ENCODE data around the gene UNC13A.
A peak's percentile ranks its signal among the peaks of the same experiment; 100 is the strongest.

Gene UNC13A

DNA sequence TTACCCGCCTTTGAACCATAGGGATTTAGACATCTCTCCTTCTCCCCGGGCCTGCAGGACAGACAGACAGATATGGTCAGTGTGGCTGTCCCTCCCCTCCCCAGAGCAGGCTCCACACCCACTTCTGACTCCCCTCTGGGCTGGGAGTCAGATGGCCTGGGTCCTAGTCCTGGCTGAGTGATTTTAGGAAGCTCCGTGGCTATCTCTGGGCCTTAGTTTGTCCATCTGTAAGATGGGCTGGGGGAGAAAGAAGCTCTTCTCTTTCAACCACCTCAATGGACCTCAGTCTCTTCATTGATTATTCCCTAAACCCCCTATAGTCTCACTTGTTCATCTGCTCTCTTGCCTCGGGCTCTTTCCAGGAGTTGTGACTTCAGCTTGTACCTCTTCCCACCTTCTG lies 35.5 kb downstream of the UNC13A start:
- Histone ChIP-seq H3K9ac (no peak overlapping the region), H3K9me3 (replicated peaks in 1 of 11) (peaks cover 0 to 17% (median 3%) of the 10 kb centered on the region in 11 experiments; a peak in 9 of 22 replicates), H3K27me3 (no peaks in the 10 kb centered on the region), H4K20me1 (no peaks in the 10 kb centered on the region), H3K4me2 (peak overlapping the region in 1 of 11 experiments; percentile 29; a peak in 1 of 22 replicates), H3K4me1 (peaks cover 0 to 18% (median 0%) of the 10 kb centered on the region in 10 experiments; a peak in 6 of 20 replicates), H3K4me3 (no peak overlapping the region), H3K36me3 (no peaks in the 10 kb centered on the region), H3K27ac (no peak overlapping the region; a peak in 1 of 22 replicates)
- TF ChIP-seq Cebpa-rat (IDR thresholded peaks at IDR 0.05): no peak

DNA sequence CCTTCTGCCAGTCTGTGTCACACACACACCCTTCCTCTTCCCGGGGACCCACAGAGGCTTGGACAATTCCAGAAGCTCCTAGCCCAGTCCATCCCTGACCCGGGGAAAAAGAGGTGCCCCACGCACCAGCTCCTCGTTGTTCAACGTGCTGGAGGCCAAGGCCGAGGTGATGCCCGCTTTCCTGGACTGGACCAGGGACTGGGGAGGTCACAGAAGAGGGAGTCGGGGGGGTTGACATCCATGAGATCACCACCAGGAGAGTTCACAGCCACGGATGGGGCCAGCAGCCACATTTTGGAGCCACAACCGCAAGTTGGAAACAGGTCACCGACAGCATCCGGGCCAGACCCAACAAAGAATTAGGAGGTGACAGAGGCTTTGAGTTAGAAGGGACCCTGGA lies 39.4 kb downstream of the UNC13A start:
- no peak for TF ChIP-seq Cebpa-rat (IDR thresholded peaks at IDR 0.05)
- Histone ChIP-seq H4K20me1 (no peaks in the 10 kb centered on the region), H3K4me1 (peaks cover 0 to 13% (median 0%) of the 10 kb centered on the region in 10 experiments; a peak in 4 of 20 replicates), H3K9ac (no peak overlapping the region), H3K36me3 (no peaks in the 10 kb centered on the region), H3K27me3 (no peaks in the 10 kb centered on the region), H3K4me3 (no peak overlapping the region), H3K4me2 (no peak overlapping the region), H3K9me3 (replicated peaks in 1 of 11) (peaks cover 0 to 3% (median 0%) of the 10 kb centered on the region in 11 experiments; a peak in 3 of 22 replicates), H3K27ac (no peak overlapping the region)

DNA sequence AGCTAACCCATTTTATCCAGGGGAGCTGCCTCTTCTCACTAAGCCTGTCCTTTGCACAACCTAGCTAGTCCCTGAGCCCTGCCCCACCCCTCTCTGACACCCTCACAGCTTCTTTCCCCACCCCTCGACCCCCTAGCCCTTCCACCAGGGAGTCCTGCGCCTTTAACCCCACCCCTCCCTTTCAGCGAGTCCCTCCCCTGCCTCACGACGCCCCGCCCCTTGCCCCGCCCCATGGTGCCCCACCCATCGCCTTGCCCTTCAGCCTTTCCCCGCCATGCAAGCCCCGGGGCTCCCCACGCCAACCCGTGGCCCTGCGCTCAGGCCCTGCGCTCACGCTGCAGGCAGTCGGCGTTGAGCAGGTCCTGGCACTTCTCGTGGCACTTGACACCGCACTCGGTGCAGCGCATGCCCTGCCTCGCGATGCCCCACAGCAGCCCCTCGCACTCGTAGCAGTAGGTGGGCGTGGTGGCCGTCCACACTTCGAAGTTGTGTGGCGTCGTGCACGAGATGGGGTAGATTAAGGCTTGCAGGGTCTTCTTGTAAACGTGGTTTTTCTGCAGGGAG lies 40.0 kb downstream of the UNC13A start:
- H3K27me3 ChIP-seq: no peaks in the 10 kb centered on the region
- H3K36me3 ChIP-seq: no peaks in the 10 kb centered on the region
- H3K9me3 ChIP-seq (replicated peaks in 1 of 11): no peaks in the 10 kb centered on the region
- H4K20me1 ChIP-seq: no peaks in the 10 kb centered on the region
- H3K4me1 ChIP-seq: peaks cover 0 to 13% (median 0%) of the 10 kb centered on the region in 10 experiments; a peak in 4 of 20 replicates
- no peak overlapping the region for H3K4me2 ChIP-seq
- H3K27ac ChIP-seq: no peak overlapping the region
- no peak overlapping the region for H3K9ac ChIP-seq
- TF ChIP-seq Cebpa-rat (IDR thresholded peaks at IDR 0.05): no peak
- H3K4me3 ChIP-seq: no peak overlapping the region

DNA sequence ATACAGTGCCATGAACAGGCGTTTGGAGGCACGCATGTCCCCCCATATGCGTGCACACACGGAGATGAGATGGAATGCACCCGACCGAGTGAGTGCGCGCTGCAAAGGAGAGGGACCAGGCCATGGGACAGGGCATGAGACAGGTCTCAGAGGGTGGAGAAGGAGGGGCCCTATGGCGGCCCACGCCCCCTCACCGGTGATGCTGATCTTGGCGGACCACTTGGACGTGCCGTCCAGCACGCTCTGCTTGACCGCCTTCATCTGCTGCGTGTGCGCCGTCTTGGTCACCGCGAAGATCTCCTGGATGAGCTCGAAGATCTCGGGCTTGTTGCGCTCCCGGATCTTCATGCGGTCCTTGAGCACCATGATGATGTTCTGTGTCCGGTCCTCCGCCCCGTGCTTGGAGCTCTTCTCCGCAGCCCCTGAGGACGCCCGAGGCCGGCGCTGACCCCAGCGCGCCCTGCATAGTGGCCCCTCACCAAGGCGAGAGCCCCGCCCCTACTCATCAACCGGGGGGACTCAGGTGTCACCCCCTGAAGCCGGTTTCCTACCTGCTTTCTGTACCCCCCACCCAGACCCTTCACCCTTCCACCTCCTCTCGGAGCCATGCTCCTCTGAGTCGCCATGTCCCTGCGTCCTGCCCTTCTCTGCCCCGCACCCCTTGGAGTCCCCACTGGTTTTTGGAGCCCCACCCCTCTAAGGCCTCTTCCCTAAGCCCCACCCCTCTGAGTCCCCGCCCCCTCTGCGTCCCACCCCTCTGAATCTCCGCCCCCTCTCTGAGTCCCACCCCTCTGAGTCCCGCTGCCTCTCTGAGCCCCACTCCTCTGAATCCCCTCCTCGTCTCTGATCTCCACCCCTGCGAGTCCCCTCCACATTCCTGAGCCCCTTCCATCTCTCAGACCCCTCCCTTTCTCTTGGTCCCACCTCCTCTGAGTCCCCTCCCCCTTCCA lies 40.8 kb downstream of the UNC13A start:
- H3K27ac ChIP-seq: no peak overlapping the region
- no peaks in the 10 kb centered on the region for H4K20me1 ChIP-seq
- no peak overlapping the region for H3K9ac ChIP-seq
- H3K27me3 ChIP-seq: no peaks in the 10 kb centered on the region
- no peak overlapping the region for H3K4me2 ChIP-seq
- H3K4me3 ChIP-seq: no peak overlapping the region
- H3K9me3 ChIP-seq (replicated peaks in 1 of 11): no peaks in the 10 kb centered on the region
- TF ChIP-seq Cebpa-rat (IDR thresholded peaks at IDR 0.05): no peak
- H3K4me1 ChIP-seq: peaks cover 0 to 9% (median 0%) of the 10 kb centered on the region in 10 experiments; a peak in 4 of 20 replicates
- no peaks in the 10 kb centered on the region for H3K36me3 ChIP-seq

DNA sequence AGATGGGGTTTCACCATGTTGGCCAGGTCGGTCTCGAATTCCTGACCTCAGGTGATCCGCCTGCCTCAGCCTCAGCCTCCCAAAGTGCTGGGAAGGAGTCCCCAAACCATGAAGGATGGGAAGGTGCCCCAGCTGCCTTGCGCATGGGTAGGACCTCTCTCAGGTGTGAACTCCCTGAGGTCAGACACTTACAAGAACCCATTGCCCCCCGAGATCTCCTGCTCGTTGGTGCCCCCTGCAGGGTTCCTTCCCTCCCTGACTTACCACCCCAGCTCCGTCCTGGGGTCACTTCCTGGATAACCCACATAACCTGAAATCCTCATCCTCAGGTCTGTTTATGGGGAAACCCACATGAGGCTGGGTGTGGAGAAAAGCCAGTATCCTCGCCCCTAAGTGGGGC lies 41.7 kb downstream of the UNC13A start:
- H3K9ac ChIP-seq: no peak overlapping the region
- no peaks in the 10 kb centered on the region for H4K20me1 ChIP-seq
- no peaks in the 10 kb centered on the region for H3K9me3 ChIP-seq (replicated peaks in 1 of 11)
- no peaks in the 10 kb centered on the region for H3K27me3 ChIP-seq
- TF ChIP-seq Cebpa-rat (IDR thresholded peaks at IDR 0.05): no peak
- no peak overlapping the region for H3K27ac ChIP-seq
- H3K36me3 ChIP-seq: no peaks in the 10 kb centered on the region
- H3K4me3 ChIP-seq: no peak overlapping the region
- H3K4me2 ChIP-seq: no peak overlapping the region
- peaks cover 0 to 2% (median 0%) of the 10 kb centered on the region in 10 experiments; a peak in 2 of 20 replicates for H3K4me1 ChIP-seq

DNA sequence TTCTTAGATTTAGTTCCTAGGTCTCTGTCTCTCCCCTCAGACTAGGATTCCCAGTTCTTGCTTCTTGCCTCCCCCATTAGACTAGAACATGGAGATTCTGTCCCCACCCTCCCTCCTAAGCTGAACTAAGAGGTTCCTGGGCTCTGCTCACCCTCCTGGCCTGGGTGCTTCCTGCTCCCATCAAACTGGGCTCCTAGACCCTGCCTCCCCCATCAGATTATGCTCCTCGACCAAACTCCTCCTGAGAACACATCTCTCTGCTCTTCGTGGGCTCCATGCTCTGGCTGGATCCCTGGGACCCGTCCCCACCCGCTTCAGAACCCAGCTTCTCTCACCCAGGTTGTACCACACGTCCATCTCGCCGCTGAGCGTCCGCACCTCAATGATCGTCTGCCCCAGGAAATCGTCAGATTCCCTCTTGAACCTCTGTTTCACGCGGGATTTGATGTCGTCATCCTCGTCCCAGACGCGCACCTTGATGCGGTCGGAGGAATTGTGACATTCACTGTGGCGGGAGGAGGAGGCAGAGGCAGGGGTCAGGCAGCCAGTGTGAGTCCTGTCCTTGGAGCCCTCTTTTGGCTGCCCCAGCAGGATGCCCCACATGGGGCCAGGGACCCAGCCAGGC lies 42.7 kb downstream of the UNC13A start:
- no peaks in the 10 kb centered on the region for H4K20me1 ChIP-seq
- no peak overlapping the region for H3K4me3 ChIP-seq
- H3K36me3 ChIP-seq: no peaks in the 10 kb centered on the region
- H3K9me3 ChIP-seq (replicated peaks in 1 of 11): no peaks in the 10 kb centered on the region
- no peaks in the 10 kb centered on the region for H3K27me3 ChIP-seq
- no peak for TF ChIP-seq Cebpa-rat (IDR thresholded peaks at IDR 0.05)
- no peak overlapping the region for H3K27ac ChIP-seq
- no peak overlapping the region for H3K4me2 ChIP-seq
- no peaks in the 10 kb centered on the region; a peak in 1 of 20 replicates for H3K4me1 ChIP-seq
- no peak overlapping the region for H3K9ac ChIP-seq

DNA sequence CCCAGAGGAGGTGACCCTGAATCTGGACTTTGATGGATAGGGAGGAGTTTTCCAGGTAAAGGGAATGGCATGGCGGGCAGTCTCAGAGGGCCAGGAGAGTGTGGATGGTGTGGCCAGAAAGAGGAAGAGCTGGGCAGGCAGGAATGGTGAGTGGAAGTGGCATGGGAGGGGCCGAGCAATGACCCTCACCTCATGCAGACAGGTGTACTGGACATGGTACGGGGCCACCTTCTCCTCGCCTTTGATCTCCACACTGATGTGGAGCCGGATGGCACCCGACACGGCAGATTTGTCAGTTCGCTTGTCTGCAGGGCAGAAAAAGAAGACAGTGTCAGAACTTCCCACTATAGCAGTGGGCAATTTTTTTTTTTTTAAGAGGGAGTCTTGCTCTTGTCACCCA lies 45.5 kb downstream of the UNC13A start:
- no peaks in the 10 kb centered on the region for H3K27me3 ChIP-seq
- H3K9me3 ChIP-seq (replicated peaks in 1 of 11): no peaks in the 10 kb centered on the region
- H3K27ac ChIP-seq: no peak overlapping the region
- H3K4me2 ChIP-seq: no peak overlapping the region
- no peaks in the 10 kb centered on the region for H3K36me3 ChIP-seq
- no peak overlapping the region for H3K9ac ChIP-seq
- TF ChIP-seq Cebpa-rat (IDR thresholded peaks at IDR 0.05): no peak
- no peaks in the 10 kb centered on the region; a peak in 1 of 20 replicates for H3K4me1 ChIP-seq
- H4K20me1 ChIP-seq: no peaks in the 10 kb centered on the region
- no peak overlapping the region for H3K4me3 ChIP-seq

DNA sequence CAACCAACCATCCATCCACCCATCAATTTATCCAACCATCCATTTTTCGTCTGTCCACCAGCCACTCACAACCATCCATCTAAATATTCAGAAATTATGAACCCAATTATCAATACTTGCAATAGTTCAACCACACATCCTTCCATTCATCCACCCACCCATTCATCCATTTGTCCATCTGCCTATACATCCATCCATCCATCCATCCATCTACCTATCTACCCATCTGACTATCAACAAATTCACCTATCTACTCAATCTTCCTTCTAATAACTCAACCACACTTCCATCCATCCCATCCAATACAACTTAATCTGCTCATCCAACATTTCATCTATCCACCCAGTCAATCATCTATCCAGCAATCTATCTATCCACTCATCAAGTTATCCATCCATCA lies 46.3 kb downstream of the UNC13A start:
- Histone ChIP-seq H3K4me3 (no peak overlapping the region), H3K9me3 (replicated peaks in 1 of 11) (no peaks in the 10 kb centered on the region), H3K36me3 (no peaks in the 10 kb centered on the region), H3K4me1 (no peaks in the 10 kb centered on the region; a peak in 1 of 20 replicates), H3K27me3 (no peaks in the 10 kb centered on the region), H4K20me1 (no peaks in the 10 kb centered on the region), H3K27ac (no peak overlapping the region), H3K9ac (no peak overlapping the region), H3K4me2 (no peak overlapping the region)
- no peak for TF ChIP-seq Cebpa-rat (IDR thresholded peaks at IDR 0.05)

DNA sequence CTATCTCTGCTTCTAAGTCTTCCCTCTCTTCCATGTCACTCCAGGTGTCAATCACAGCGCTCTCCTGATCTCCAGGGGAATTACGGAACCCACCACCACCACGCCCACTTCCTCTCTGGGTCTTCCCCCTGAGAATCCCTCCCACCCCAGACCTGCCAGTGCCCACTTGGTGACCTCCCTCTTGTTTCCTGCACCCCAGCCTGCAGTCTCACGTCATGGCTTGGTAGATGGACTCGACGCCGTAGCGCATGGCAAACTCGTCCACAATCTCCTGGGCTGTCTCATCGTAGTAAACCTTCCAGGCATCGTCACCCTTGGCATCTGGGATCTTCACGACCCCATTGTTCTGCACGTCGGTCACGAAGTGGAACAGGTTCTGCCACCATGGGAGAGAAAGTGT lies 47.0 kb downstream of the UNC13A start:
- no peak overlapping the region for H3K4me3 ChIP-seq
- no peaks in the 10 kb centered on the region for H3K27me3 ChIP-seq
- no peaks in the 10 kb centered on the region for H3K36me3 ChIP-seq
- no peaks in the 10 kb centered on the region for H4K20me1 ChIP-seq
- no peak overlapping the region for H3K27ac ChIP-seq
- H3K9ac ChIP-seq: no peak overlapping the region
- TF ChIP-seq Cebpa-rat (IDR thresholded peaks at IDR 0.05): no peak
- H3K4me1 ChIP-seq: no peaks in the 10 kb centered on the region; a peak in 1 of 20 replicates
- no peak overlapping the region for H3K4me2 ChIP-seq
- H3K9me3 ChIP-seq (replicated peaks in 1 of 11): no peaks in the 10 kb centered on the region

All from BLaER1 treated with 17β-estradiol and CSF1 and Interleukin-3, amounts not matched to agents 10 nM and 100 nM (cell line).